Thoracic aorta (tissue), 2 donors: ENCODE data around the gene ELF3. TPM values are rescaled to one million over a fixed set of nuclear protein-coding genes. Genes with fewer than 3 reads are reported as not detected.

Experiments
- ATAC-seq: fragments of 150-250 bp; one replicate; pipeline ENCODE4 v1.8.0; 2017; ENCODE audit warnings: low read depth; ENCODE audit not compliant: insufficient number of reproducible peaks, low FRiP score
- DNase-seq: peaks from one replicate; pipeline ENCODE4 v3.0.0-alpha.2; 2020; ENCODE audit warnings: low spot score
- H3K27ac ChIP-seq, 2 donors: fragments of 200-600 bp; sonication (generic); 1 replicate in 1 of 2; 2 replicates in 1 of 2; pipeline ENCODE4 v1.5.1; 2016; ENCODE audit warnings: mild to moderate bottlenecking in 2 of 2, moderate library complexity in 2 of 2
- H3K27me3 ChIP-seq: fragments of 200-600 bp; sonication (generic); replicated peaks from 2 replicates; pipeline ENCODE4 v1.6.0; 2016; ENCODE audit warnings: mild to moderate bottlenecking; ENCODE audit not compliant: insufficient read depth
- H3K36me3 ChIP-seq: fragments of 200-600 bp; sonication (generic); one replicate; pipeline ENCODE4 v1.5.1; 2016
- H3K4me1 ChIP-seq, 2 donors: fragments of 200-600 bp; sonication (generic); 1 replicate in 1 of 2; 2 replicates in 1 of 2; pipeline versions ENCODE4 v1.5.1 to v1.6.0; 2016; ENCODE audit warnings: low read depth in 2 of 2, mild to moderate bottlenecking in 1 of 2; ENCODE audit not compliant: control insufficient read depth in 1 of 2
- H3K4me3 ChIP-seq: fragments of 200-600 bp; sonication (generic); 2 replicates; pipeline ENCODE4 v1.5.1; 2016; ENCODE audit warnings: mild to moderate bottlenecking
- H3K9me3 ChIP-seq: fragments of 200-600 bp; sonication (generic); 2 replicates; pipeline ENCODE4 v1.5.1; 2016
- CTCF ChIP-seq: fragments of 200-600 bp; sonication (generic); IDR thresholded peaks from one replicate; pipeline ENCODE4 v1.5.1; 2019; ENCODE audit warnings: antibody characterized with exemption
- total RNA-seq, 2 donors: library from RNA; depleted of rRNA; stranded (reverse); fragments of >200 nt; gene quantifications; one replicate each; pipeline versions ENCODE4 v1.1.0 to v1.2.3, GENCODE V29; 2016

ELF3 gene
- total RNA-seq, 2 donors from 2014 or later: 0.95 to 4.9 TPM

- Histone ChIP-seq H3K9me3 (no peaks in the 10 kb centered on the region), H3K36me3 (peaks cover 24% of the 10 kb centered on the region), H3K4me1 (no peaks in the 10 kb centered on the region), H3K27me3 (no peaks in the 10 kb centered on the region), H3K4me3 (no peak overlapping the region), H3K27ac (no peak overlapping the region)
- DNase-seq: no peak
- TF ChIP-seq CTCF: no peak
- no peak for ATAC-seq
Observed at GRCh38 chr1:202007805-202008489, 2.4 kb upstream of the ELF3 start.

GRCh38 chr1:202009326-202010179 lies 834 bp upstream of the ELF3 start:
- ATAC-seq: peak; percentile 64
- H3K4me1 ChIP-seq: no peaks in the 10 kb centered on the region

GRCh38 chr1:202011994-202012393 lies 1.6 kb downstream of the ELF3 start:
- no peaks in the 10 kb centered on the region for H3K27me3 ChIP-seq
- H3K4me3 ChIP-seq: no peak overlapping the region
- H3K4me1 ChIP-seq: no peaks in the 10 kb centered on the region
- no peak for DNase-seq
- TF ChIP-seq CTCF: no peak
- no peaks in the 10 kb centered on the region for H3K9me3 ChIP-seq
- ATAC-seq: no peak
- no peak overlapping the region for H3K27ac ChIP-seq
- no peaks in the 10 kb centered on the region for H3K36me3 ChIP-seq

More at GRCh38 chr1:202009326-202010179, 834 bp upstream of the ELF3 start:
- TF ChIP-seq CTCF: peak; percentile 82
- Histone ChIP-seq H3K36me3 (peaks cover 9% of the 10 kb centered on the region), H3K4me3 (no peak overlapping the region), H3K27me3 (no peaks in the 10 kb centered on the region), H3K9me3 (no peaks in the 10 kb centered on the region), H3K27ac (no peak overlapping the region)
- DNase-seq: peak; percentile 47

- DNase-seq (no peak), ATAC-seq (no peak)
- no peaks in the 10 kb centered on the region for H3K27me3 ChIP-seq
- no peak overlapping the region for H3K4me3 ChIP-seq
- TF ChIP-seq CTCF: no peak
- H3K36me3 ChIP-seq: no peaks in the 10 kb centered on the region
- H3K27ac ChIP-seq: no peak overlapping the region
- no peaks in the 10 kb centered on the region for H3K9me3 ChIP-seq
- no peaks in the 10 kb centered on the region for H3K4me1 ChIP-seq
Observed at GRCh38 chr1:202012544-202013478, 2.4 kb downstream of the ELF3 start.
